Upper lobe of left lung (tissue), 6 donors: ENCODE results near the gene ZNF700. TPM values are rescaled to one million over a fixed set of nuclear protein-coding genes. Genes with fewer than 3 reads are reported as not detected.
"Not testable (repeated sequence)": the region's sequence is repeated elsewhere in the genome, so short reads cannot be mapped to it uniquely, and the experiment has no call there.

ENCODE experiments used
- ATAC-seq, 2 donors: fragments of 200-7000 bp; cut with Tn5 transposase; one replicate each; pipeline ENCODE4 v1.9.1; 2022; ENCODE audit warnings: mild to moderate bottlenecking in 2 of 2, moderate library complexity in 2 of 2; ENCODE audit not compliant: low FRiP score in 2 of 2
- DNase-seq, 2 donors: peaks; one replicate each; pipeline ENCODE4 v3.0.0-alpha.2; 2019 to 2020
- H3K27ac ChIP-seq, 4 donors: fragments of 200-600 bp; sonication (generic); one replicate each; pipeline ENCODE4 v1.5.1; 2016 to 2019
- H3K27me3 ChIP-seq, 4 donors: fragments of 200-600 bp; sonication (generic); one replicate each; pipeline ENCODE4 v1.5.1; 2017 to 2019
- H3K36me3 ChIP-seq, 4 donors: fragments of 200-600 bp; sonication (generic); one replicate each; pipeline ENCODE4 v1.5.1; 2016 to 2019
- H3K4me1 ChIP-seq, 4 donors: fragments of 200-600 bp; sonication (generic); one replicate each; pipeline ENCODE4 v1.5.1; 2018 to 2019
- H3K4me3 ChIP-seq, 4 donors: fragments of 200-600 bp; sonication (generic); one replicate each; pipeline ENCODE4 v1.5.1; 2017 to 2019; ENCODE audit warnings: mild to moderate bottlenecking in 2 of 4, moderate library complexity in 1 of 4
- H3K9me3 ChIP-seq, 4 donors: fragments of 200-600 bp; sonication (generic); one replicate each; pipeline ENCODE4 v1.5.1; 2018 to 2019
- EP300 ChIP-seq, 4 donors: sonication (generic); formaldehyde crosslinking; IDR thresholded peaks; one replicate each; pipeline ENCODE4 v1.5.1; 2017; ENCODE audit warnings: antibody characterized with exemption in 4 of 4, control low read depth in 2 of 4
- POLR2A ChIP-seq, 4 donors: fragments of 450-650 bp; IDR thresholded peaks; one replicate each; pipeline ENCODE4 v1.5.1; 2016 to 2017; ENCODE audit warnings: antibody characterized with exemption in 4 of 4, mild to moderate bottlenecking in 2 of 4
- POLR2AphosphoS5 ChIP-seq, 2 donors: sonication (generic); formaldehyde crosslinking; IDR thresholded peaks; one replicate each; pipeline ENCODE4 v1.5.1; 2017; ENCODE audit warnings: antibody characterized with exemption in 2 of 2
- WGBS, 2 donors: methylation state at CpG; one replicate each; pipeline ENCODE4 v1.1.5; 2017 to 2018; 5-methylcytosine and 5-hydroxymethylcytosine counted together
- total RNA-seq, 6 donors: library from RNA; depleted of rRNA in 4 of 6; stranded (reverse); fragments of >200 nt in 4 of 6; gene quantifications; one replicate each; pipeline versions ENCODE4 v1.1.0 to v1.2.1, GENCODE V29; 2016 to 2021
- TF ChIP-seq, protein P1 (sequence below), 6 experiments: fragments of 450-650 bp in 4 of 6; fragments of 200-600 bp in 2 of 6; sonication (generic) in 2 of 6; IDR thresholded peaks; one replicate each; pipeline ENCODE4 v1.5.1; 2016 to 2019; ENCODE audit warnings: antibody characterized with exemption in 6 of 6
- donor health status: DM: no; HTN: no; CAD: no; lungs with moderate emphysema.
- donor health status: DM: no; HTN: yes; CAD: no; lungs with severe emphysema.

ZNF700 gene
- total RNA-seq, 6 donors from 2014 or later = 10.5 to 47.1 (median 14.9) TPM

DNA sequence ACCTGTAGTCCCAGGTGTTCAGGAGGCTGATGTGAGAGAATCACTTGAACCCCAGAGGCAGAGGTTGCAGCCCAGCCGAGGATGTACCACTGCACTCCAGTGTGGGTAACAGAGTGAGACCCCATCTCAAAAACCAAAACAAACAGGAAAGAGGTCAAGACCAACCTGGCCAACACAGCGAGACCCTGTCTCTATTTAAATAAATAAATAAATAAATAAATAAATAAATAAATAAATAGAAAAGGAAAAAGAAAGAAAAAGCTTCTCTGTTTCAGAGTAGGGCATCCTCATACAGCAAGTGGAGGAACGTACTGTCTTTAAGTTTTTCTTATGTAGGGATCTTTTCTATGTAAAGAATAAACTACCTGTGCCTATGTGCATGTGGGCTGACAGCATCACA, 2.3 kb downstream of the ZNF700 start:
- Histone ChIP-seq H3K4me1 (peaks cover 18 to 32% (median 20%) of the 10 kb centered on the region in 4 donors), H3K4me3 (no peak overlapping the region), H3K27ac (no peak overlapping the region), H3K9me3 (peaks cover 0 to 4% (median 1%) of the 10 kb centered on the region in 4 donors), H3K27me3 (no peaks in the 10 kb centered on the region), H3K36me3 (no peaks in the 10 kb centered on the region)
- DNase-seq (no peak), ATAC-seq (no peak)
- 95 to 96% methylated on average over 3 of the region's 3 CpGs for whole genome bisulfite sequencing, 2 donors
- TF ChIP-seq POLR2AphosphoS5 (IDR thresholded peaks at IDR 0.05) (no peak), POLR2A (IDR thresholded peaks at IDR 0.05) (no peak), EP300 (IDR thresholded peaks at IDR 0.05) (no peak)
- TF ChIP-seq, protein P1, sequence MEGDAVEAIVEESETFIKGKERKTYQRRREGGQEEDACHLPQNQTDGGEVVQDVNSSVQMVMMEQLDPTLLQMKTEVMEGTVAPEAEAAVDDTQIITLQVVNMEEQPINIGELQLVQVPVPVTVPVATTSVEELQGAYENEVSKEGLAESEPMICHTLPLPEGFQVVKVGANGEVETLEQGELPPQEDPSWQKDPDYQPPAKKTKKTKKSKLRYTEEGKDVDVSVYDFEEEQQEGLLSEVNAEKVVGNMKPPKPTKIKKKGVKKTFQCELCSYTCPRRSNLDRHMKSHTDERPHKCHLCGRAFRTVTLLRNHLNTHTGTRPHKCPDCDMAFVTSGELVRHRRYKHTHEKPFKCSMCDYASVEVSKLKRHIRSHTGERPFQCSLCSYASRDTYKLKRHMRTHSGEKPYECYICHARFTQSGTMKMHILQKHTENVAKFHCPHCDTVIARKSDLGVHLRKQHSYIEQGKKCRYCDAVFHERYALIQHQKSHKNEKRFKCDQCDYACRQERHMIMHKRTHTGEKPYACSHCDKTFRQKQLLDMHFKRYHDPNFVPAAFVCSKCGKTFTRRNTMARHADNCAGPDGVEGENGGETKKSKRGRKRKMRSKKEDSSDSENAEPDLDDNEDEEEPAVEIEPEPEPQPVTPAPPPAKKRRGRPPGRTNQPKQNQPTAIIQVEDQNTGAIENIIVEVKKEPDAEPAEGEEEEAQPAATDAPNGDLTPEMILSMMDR (IDR thresholded peaks at IDR 0.05) = no peak

DNA sequence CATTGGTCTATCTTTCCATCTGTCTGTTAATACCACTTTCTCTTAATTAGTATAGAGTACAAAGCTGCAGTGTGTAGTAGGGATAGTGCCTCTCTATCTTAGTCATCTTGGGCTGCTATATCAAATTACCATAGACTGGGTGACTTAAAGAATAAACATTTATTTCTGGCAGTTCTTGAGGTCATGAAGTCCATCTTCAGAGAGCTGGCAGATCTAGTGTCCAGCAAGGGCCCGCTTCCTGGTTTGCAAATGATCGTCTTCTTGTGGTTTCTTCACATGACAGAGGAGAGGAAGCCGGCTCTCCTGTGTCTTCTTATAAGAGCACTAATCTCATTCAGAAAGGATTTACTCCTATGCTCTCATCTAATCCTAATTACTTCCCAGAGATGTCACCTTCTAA, 6.1 kb downstream of the ZNF700 start:
- Histone ChIP-seq H3K36me3 (peaks cover 0 to 3% (median 0%) of the 10 kb centered on the region in 4 donors), H3K27me3 (no peaks in the 10 kb centered on the region), H3K4me3 (no peak overlapping the region), H3K27ac (no peak overlapping the region), H3K4me1 (peaks cover 3 to 14% (median 8%) of the 10 kb centered on the region in 4 donors), H3K9me3 (peaks cover 0 to 22% (median 16%) of the 10 kb centered on the region in 4 donors)
- WGBS, 2 donors = 79 to 84% methylated on average over 3 of the region's 3 CpGs
- TF ChIP-seq POLR2A (IDR thresholded peaks at IDR 0.05) (no peak), POLR2AphosphoS5 (IDR thresholded peaks at IDR 0.05) (no peak), EP300 (IDR thresholded peaks at IDR 0.05) (no peak)
- TF ChIP-seq, protein P1 (IDR thresholded peaks at IDR 0.05) = no peak
- DNase-seq = peak in 1 of 2 donors; percentile 37
- ATAC-seq = no peak

DNA sequence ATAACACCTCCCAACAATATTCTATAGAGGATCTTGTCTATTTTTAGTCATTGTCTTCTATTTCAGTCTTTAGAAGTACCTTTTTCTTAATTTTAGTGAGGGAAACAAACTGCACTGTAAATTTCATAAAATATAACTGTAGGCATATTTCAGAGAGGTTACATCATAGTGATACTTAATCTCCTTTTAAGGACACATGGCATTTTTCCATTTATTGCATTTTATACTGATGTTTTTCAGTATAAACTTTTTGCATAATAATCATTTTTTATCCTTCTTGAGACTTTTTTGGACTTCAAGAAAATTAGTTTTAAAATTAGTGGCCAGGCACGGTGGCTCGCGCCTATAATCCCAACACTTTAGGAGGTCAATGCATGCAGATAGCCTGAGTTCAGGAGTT, 6.6 kb downstream of the ZNF700 start:
- Histone ChIP-seq H3K4me1 (peaks cover 0 to 10% (median 3%) of the 10 kb centered on the region in 4 donors), H3K27ac (no peak overlapping the region), H3K36me3 (peaks cover 0 to 3% (median 0%) of the 10 kb centered on the region in 4 donors), H3K27me3 (no peaks in the 10 kb centered on the region), H3K4me3 (no peak overlapping the region), H3K9me3 (peaks cover 0 to 22% (median 16%) of the 10 kb centered on the region in 4 donors)
- DNase-seq (no peak), ATAC-seq (no peak)
- WGBS, 2 donors = 95 to 97% methylated on average over 3 of the region's 3 CpGs
- TF ChIP-seq EP300 (IDR thresholded peaks at IDR 0.05) = no peak

DNA sequence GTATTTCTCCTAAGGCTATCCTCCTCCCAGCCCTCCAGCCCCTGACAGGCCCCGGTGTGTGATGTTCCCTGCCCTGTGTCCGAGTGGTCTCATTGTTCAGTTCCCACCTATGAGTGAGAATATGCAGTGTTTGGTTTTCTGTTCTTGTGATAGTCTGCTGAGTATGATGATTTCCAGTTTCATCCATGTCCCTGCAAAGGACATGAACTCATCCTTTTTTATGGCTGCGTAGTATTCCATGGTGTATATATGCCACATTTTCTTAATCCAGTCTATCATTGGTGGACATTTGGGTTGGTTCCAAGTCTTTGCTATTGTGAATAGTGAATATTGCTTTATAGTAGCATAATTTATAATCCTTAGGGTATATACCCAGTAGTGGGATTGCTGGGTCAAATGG, 10.9 kb downstream of the ZNF700 start:
- not testable (repeated sequence) for H3K4me3 ChIP-seq, H3K4me1 ChIP-seq, H3K27ac ChIP-seq, DNase-seq, H3K27me3 ChIP-seq, ATAC-seq
- WGBS, 2 donors = 98 to 100% methylated on average over 3 of the region's 3 CpGs
- Histone ChIP-seq H3K36me3 (peaks cover 0 to 12% (median 10%) of the 10 kb centered on the region in 4 donors), H3K9me3 (peaks cover 0 to 51% (median 44%) of the 10 kb centered on the region in 4 donors)

DNA sequence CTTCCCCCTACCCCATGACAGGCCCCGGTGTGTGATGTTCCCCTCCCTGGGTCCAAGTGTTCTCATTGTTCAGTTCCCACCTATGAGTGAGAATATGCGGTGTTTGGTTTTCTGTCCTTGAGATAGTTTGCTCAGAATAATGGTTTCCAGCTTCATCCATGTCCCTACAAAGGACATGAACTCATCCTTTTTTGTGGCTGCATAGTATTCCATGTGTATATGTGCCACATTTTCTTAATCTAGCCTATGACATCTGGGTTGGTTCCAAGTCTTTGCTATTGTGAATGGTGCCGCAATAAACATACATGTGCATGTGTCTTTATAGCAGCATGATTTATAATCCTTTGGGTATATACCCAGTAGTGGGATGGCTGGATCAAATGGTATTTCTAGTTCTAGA, 13.5 kb downstream of the ZNF700 start:
- H3K36me3 ChIP-seq = peaks cover 0 to 29% (median 26%) of the 10 kb centered on the region in 4 donors
- H3K4me3 ChIP-seq, DNase-seq, H3K4me1 ChIP-seq, ATAC-seq, H3K27me3 ChIP-seq, H3K27ac ChIP-seq: not testable (repeated sequence)
- peaks cover 24 to 73% (median 64%) of the 10 kb centered on the region in 4 donors for H3K9me3 ChIP-seq
- 96 to 98% methylated on average over 3 of the region's 3 CpGs for WGBS, 2 donors

DNA sequence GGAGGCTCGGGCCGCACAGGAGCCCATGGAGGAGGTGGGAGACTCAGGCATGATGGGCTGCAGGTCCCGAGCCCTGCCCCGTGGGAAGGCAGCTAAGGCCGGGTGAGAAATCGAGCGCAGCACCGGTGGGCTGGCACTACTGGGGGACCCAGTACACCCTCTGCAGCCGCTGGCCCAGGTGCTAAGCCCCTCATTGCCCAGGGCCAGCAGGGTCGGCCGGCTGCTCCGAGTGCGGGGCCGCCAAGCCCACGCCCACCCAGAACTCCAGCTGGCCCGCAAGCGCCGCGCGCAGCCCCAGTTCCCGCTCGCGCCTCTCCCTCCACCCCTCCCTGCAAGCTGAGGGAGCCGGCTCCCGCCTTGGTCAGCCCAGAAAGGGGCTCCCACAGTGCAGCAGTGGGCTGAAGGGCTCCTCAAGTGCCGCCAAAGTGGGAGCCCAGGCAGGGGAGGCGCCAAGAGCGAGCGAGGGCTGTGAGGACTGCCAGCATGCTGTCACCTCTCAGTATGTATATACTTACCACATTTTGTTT, 16.5 kb downstream of the ZNF700 start:
- H3K27me3 ChIP-seq, ATAC-seq, H3K27ac ChIP-seq, H3K4me1 ChIP-seq, H3K4me3 ChIP-seq: not testable (repeated sequence)
- Histone ChIP-seq H3K9me3 (peaks cover 53 to 90% (median 81%) of the 10 kb centered on the region in 4 donors), H3K36me3 (peaks cover 0 to 53% (median 33%) of the 10 kb centered on the region in 4 donors)
- 95 to 98% methylated on average over 6 to 27 of the region's 29 CpGs for WGBS, 2 donors
- DNase-seq = peak in 1 of 2 donors; percentile 56
